CD4-positive, alpha-beta T cell treated with Interferon gamma for 1 hour (primary cell): ENCODE data around the gene GANAB.
"Not testable (repeated sequence)": the region's sequence is repeated elsewhere in the genome, so short reads cannot be mapped to it uniquely, and the experiment has no call there.

Source experiments
- DNase-seq: peaks from one replicate; pipeline ENCODE4 v3.0.0-alpha.2; 2020

Gene GANAB

GRCh38 chr11:62600367-62601121 lies 45.9 kb downstream of the GANAB start:
- DNase-seq: no peak

- peak; percentile 13 for DNase-seq
These were observed 46.5 kb downstream of the GANAB start for GRCh38 chr11:62599901-62600300.

GRCh38 chr11:62599069-62599696 lies 47.2 kb downstream of the GANAB start:
- DNase-seq: peak; percentile 99

DNA sequence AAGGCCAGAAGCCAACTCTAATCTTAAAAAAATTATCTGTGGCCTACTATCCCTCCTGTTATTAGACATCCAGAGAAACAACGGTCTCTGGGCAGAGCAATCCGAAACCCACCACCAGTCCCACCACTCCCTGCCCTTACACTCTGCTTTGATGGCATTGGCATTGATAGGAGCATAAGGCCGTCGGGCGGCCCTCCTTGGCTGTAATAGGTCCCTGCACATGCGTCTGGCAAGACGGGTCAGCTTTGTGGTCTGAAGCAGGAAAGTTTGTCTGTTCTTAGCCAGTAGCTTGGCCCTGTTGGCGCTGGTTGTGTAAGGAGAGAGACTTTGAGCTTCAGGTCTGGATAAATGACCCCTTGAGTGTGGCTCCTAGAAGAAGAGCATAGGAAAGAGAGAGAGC lies 51.3 kb downstream of the GANAB start:
- DNase-seq: no peak

GRCh38 chr11:62593434-62594044 lies 52.9 kb downstream of the GANAB start:
- peak; percentile 80 for DNase-seq

DNA sequence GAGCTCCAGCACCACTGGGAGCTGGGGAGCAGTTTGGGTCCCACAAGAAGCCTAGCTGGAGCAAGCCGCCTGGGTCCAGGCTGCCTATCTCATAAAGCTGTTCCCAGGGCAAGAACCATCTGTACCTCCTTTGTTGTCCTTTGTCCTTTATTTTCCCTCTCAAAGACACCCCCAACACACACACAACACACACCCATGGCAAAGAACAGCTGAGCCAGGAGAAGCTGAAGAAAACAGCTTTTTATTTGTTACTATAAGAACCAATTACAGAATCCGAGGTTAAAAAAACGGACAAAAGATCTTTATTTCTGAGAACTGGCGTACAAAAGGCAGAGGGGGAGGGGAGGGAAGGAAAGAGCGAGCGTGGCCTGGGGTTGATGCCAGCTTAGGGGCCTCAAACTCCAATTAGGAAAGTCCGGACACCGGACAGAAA lies 53.4 kb downstream of the GANAB start:
- DNase-seq: no peak

GRCh38 chr11:62592146-62592815 lies 54.1 kb downstream of the GANAB start:
- no peak for DNase-seq

DNA sequence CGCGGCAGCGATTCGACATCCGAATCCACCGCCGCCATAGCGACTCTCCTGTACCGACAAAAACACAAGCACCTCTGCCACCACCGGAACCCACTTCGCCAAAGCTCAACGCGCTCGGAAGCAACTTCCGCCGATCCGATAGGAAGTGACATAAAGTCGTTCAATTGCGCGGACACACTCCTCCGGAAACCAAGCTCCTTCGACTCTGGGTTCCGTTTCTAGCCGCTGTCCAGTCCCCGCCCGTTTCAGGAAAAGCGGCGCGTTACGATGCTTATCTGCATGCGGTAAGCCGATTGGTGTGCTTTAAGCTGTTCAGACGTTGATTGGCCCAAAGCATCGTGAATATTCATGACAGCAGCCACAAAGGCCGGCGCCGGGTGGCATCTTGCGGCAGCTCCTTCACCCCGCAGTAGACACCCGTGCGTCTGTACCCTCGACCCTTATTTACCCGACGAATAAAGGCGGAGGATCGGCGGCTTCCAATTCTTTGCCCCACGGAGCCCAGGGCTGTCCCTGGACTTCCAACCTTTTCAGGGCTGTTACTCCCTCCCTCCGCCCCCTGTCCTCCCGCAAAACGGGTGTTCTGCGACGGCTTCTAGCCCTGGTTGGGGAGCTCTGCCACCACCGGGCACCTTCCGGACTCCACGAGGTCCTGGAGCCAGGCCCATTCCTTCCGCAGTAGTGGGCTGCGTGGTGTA lies 54.8 kb downstream of the GANAB start, which contains the start of gene TUT1:
TUT1 (minus strand) TSS at position 76 of the 698 bp plus-strand sequence; CDS start at position 38, 38 bp downstream.
- peak; percentile 97 for DNase-seq

- DNase-seq: no peak
These were observed 57.3 kb downstream of the GANAB start for GRCh38 chr11:62588966-62589637.

- not testable (repeated sequence) for DNase-seq
These were observed 61.1 kb downstream of the GANAB start for GRCh38 chr11:62585356-62585755.

- not testable (repeated sequence) for DNase-seq
These were observed 64.7 kb downstream of the GANAB start for GRCh38 chr11:62581735-62582134.

- DNase-seq: no peak
These were observed 65.3 kb downstream of the GANAB start for GRCh38 chr11:62580959-62581715.

DNA sequence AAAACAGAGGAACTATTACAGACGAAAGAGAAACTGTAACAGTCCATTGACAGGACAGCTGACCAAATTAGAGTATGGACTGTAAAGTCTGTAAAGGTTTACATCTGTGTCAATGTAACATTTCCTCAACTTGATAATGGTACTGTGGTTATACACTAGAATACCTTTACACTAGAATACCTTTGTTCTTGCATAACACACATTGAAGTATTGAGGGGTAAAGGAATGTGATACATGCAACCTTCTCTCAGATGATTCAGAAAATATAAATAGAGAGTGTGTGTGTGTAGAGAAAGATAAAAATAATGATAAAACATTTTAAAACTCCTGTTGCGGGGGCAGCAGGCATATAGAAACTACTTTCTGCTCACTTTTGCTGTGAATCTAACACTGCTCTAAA lies 67.2 kb downstream of the GANAB start:
- no peak for DNase-seq

DNA sequence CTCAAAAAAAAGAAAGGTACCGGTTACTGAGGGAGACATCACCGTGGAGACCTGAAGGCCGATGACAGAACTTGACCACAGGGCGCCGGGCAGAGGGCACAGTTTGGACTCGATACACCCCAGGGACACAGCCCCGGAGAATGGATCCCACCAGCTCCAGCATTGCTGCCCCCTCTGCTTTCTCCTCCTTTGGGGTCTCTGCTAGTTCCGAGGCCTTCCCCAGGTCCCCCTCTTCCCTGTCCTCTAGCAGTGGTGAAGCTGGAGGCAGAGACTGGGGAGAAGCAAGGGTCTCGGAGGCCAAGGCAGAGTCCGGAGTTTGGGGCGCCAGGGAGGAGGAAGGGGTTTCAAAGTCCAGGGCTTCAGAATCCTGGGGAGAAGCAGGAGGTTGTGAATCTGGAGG lies 67.9 kb downstream of the GANAB start:
- no peak for DNase-seq

- no peak for DNase-seq
These were observed 69.2 kb downstream of the GANAB start for GRCh38 chr11:62577046-62577714.

DNA sequence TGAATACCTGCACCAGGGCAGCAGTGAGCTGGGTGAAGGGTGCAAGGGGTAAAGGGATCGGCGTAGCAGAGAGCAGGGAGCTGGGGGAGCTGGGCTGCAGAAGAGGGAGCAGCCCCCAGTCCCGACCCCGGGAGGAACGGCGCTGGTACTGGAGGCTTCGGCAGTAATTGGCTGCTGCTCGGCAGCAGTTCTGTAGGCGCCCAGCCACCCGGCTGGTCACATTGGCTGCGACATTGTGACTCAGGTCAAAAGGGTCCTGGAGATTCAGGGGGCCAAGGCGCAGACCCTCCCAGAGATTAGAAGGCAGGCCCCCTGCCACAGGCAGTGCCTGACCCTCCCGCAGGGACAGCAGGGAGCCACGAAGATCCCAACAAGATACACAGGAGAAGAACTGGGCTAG lies 70.6 kb downstream of the GANAB start:
- DNase-seq: no peak

DNA sequence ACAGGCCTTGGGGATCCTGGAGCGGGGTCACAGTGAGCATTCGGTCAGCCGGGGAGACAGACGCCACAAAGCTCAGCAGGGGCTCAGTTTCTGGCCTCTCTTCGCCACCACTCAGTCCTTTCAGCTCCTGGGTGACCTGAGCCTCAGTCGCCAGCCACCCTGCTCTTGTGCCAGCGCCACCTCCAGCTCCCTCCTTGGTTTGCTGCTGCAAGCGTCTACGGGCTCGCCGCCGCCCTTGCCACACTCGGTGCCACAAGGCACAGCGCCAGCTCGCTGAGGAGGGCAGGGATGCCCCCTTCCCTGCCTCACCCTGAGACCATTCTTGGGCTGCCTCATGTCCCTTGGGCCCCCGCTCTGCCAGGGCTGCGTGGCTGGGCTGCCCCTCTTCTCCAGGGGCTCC lies 71.3 kb downstream of the GANAB start:
- no peak for DNase-seq
